Neural cell (in vitro differentiated cells): ENCODE measurements around the gene PLEKHG7. TPM values are rescaled to one million over a fixed set of nuclear protein-coding genes. Genes with fewer than 3 reads are reported as not detected.
"Not testable (repeated sequence)": the region's sequence is repeated elsewhere in the genome, so short reads cannot be mapped to it uniquely, and the experiment has no call there.

ENCODE experiments used
- H2AFZ ChIP-seq: fragments of 200-600, 300-800 bp; sonication (generic), shearing (Covaris generic); 2 replicates; pipeline ENCODE4 v1.6.0; 2014; ENCODE audit warnings: low read depth, mild to moderate bottlenecking, antibody characterized with exemption, low read length, moderate library complexity
- H3F3A ChIP-seq: fragments of 200-600 bp; shearing (Covaris generic); 2 replicates; pipeline ENCODE4 v1.6.1; 2016; ENCODE audit warnings: mild to moderate bottlenecking, moderate library complexity, mixed read lengths, antibody characterized with exemption, low read length; ENCODE audit not compliant: insufficient read depth, poor library complexity, severe bottlenecking
- H3K27ac ChIP-seq: fragments of 200-600, 300-800 bp; sonication (generic), shearing (Covaris generic); 2 replicates; pipeline ENCODE4 v1.5.1; 2014; ENCODE audit warnings: mild to moderate bottlenecking, low read length, moderate library complexity
- H3K27me3 ChIP-seq: fragments of 300-800, 200-600 bp; sonication (generic), shearing (Covaris generic); 2 replicates; pipeline ENCODE4 v1.6.0; 2014; ENCODE audit warnings: mild to moderate bottlenecking, low read depth, low read length, moderate library complexity; ENCODE audit not compliant: insufficient read depth
- H3K36me3 ChIP-seq: fragments of 300-800, 200-600 bp; sonication (generic), shearing (Covaris generic); 2 replicates; pipeline ENCODE4 v1.5.1; 2014; ENCODE audit warnings: mild to moderate bottlenecking, antibody characterized with exemption, low read length, moderate library complexity; ENCODE audit not compliant: insufficient read depth
- H3K4me2 ChIP-seq: fragments of 300-800, 200-600 bp; sonication (generic), shearing (Covaris generic); 2 replicates; pipeline ENCODE4 v1.6.0; 2014; ENCODE audit warnings: mild to moderate bottlenecking, low read length
- H3K4me3 ChIP-seq: fragments of 300-800, 200-600 bp; sonication (generic), shearing (Covaris generic); 2 replicates; pipeline ENCODE4 v1.5.1; 2014; ENCODE audit warnings: mild to moderate bottlenecking, low read length, moderate library complexity
- H3K79me2 ChIP-seq: fragments of 200-600 bp; shearing (Covaris generic); replicated peaks from 2 replicates; pipeline ENCODE4 v1.6.0; 2014; ENCODE audit warnings: mild to moderate bottlenecking, low read length, moderate library complexity; ENCODE audit not compliant: insufficient read depth
- H3K9ac ChIP-seq: fragments of 300-800, 200-600 bp; sonication (generic), shearing (Covaris generic); 2 replicates; pipeline ENCODE4 v1.6.1; 2016; ENCODE audit warnings: mild to moderate bottlenecking, low read length, mixed read lengths
- H3K9me2 ChIP-seq: fragments of 200-600 bp; shearing (Covaris generic); 2 replicates; pipeline ENCODE4 v1.6.1; 2016; ENCODE audit warnings: mild to moderate bottlenecking, low read length, mixed read lengths; ENCODE audit not compliant: insufficient read depth
- H3K9me3 ChIP-seq: fragments of 200-600, 300-800 bp; sonication (generic), shearing (Covaris generic); 2 replicates; pipeline ENCODE4 v1.6.1; 2016; ENCODE audit warnings: mild to moderate bottlenecking, mixed run types, low read length, moderate library complexity, mixed read lengths
- H4K20me1 ChIP-seq: fragments of 200-600 bp; shearing (Covaris generic); 2 replicates; pipeline ENCODE4 v1.6.1; 2016; ENCODE audit warnings: mild to moderate bottlenecking, mixed run types; ENCODE audit not compliant: insufficient read depth
- CTCF ChIP-seq: fragments of 450-650 bp; IDR thresholded peaks from 2 replicates; pipeline ENCODE4 v1.5.1; 2014; ENCODE audit warnings: antibody characterized with exemption, mild to moderate bottlenecking, moderate library complexity; ENCODE audit not compliant: poor library complexity, severe bottlenecking
- EP300 ChIP-seq: fragments of 450-650 bp; conservative IDR thresholded peaks from 2 replicates; pipeline ENCODE4 v1.6.1; 2014; ENCODE audit warnings: antibody characterized with exemption, mild to moderate bottlenecking, moderate library complexity; ENCODE audit not compliant: poor library complexity, severe bottlenecking
- EZH2 ChIP-seq: fragments of 200-600, 300-800 bp; shearing (Covaris generic), sonication (generic); IDR thresholded peaks from 2 replicates; pipeline ENCODE4 v1.6.1; 2014; ENCODE audit warnings: antibody characterized with exemption, low read length, borderline replicate concordance, mild to moderate bottlenecking; ENCODE audit not compliant: insufficient read depth, poor library complexity, severe bottlenecking
- MXI1 ChIP-seq: fragments of 450-650 bp; conservative IDR thresholded peaks from 2 replicates; pipeline ENCODE4 v1.6.1; 2014; ENCODE audit warnings: antibody characterized with exemption, mild to moderate bottlenecking; ENCODE audit not compliant: poor library complexity, severe bottlenecking
- POLR2AphosphoS5 ChIP-seq: IDR thresholded peaks from 2 replicates; pipeline ENCODE4 v1.6.1; 2012
- RAD21 ChIP-seq: fragments of 450-650 bp; conservative IDR thresholded peaks from 2 replicates; pipeline ENCODE4 v1.6.1; 2014; ENCODE audit warnings: antibody characterized with exemption, mild to moderate bottlenecking, moderate library complexity
- REST ChIP-seq: IDR thresholded peaks from 2 replicates; pipeline ENCODE4 v1.6.1; 2012; ENCODE audit warnings: borderline replicate concordance
- SMC3 ChIP-seq: fragments of 450-650 bp; conservative IDR thresholded peaks from 2 replicates; pipeline ENCODE4 v1.6.1; 2014; ENCODE audit warnings: antibody characterized with exemption, mild to moderate bottlenecking, moderate library complexity; ENCODE audit not compliant: poor library complexity
- TAF1 ChIP-seq: IDR thresholded peaks from 2 replicates; pipeline ENCODE4 v1.6.1; 2012; ENCODE audit warnings: low read depth
- polyA plus RNA-seq: library from polyadenylated mRNA; depleted of rRNA; stranded (reverse); fragments of >200 nt; gene quantifications from 2 replicates; pipeline ENCODE4 v1.2.3, GENCODE V29; 2014

The PLEKHG7 gene
- polyA plus RNA-seq, 1 donor from 2014 or later, result not detected

GRCh38 chr12:92665496-92665895, 37.3 kb upstream of the PLEKHG7 start:
- Histone ChIP-seq H3K4me2 (no peak overlapping the region), H2AFZ (no peak overlapping the region), H3K9me2 (no peaks in the 10 kb centered on the region), H3F3A (no peaks in the 10 kb centered on the region), H3K9me3 (no peaks in the 10 kb centered on the region), H3K4me3 (no peak overlapping the region), H3K27me3 (no peaks in the 10 kb centered on the region), H4K20me1 (no peaks in the 10 kb centered on the region), H3K9ac (no peak overlapping the region), H3K36me3 (no peaks in the 10 kb centered on the region), H3K27ac (no peak overlapping the region), H3K79me2 (no peaks in the 10 kb centered on the region)
- TF ChIP-seq CTCF, result no peak
- TF ChIP-seq REST, result no peak
- TF ChIP-seq EZH2, result no peak
- no peak for TF ChIP-seq MXI1
- TF ChIP-seq EP300, result no peak
- no peak for TF ChIP-seq RAD21
- no peak for TF ChIP-seq TAF1

- H3K79me2 ChIP-seq, result no peaks in the 10 kb centered on the region
- H3K27ac ChIP-seq, result no peak overlapping the region
- H3K9me3 ChIP-seq, result no peaks in the 10 kb centered on the region
- no peaks in the 10 kb centered on the region for H3K27me3 ChIP-seq
- no peaks in the 10 kb centered on the region for H3K9me2 ChIP-seq
- no peaks in the 10 kb centered on the region for H4K20me1 ChIP-seq
- no peak overlapping the region for H2AFZ ChIP-seq
- H3F3A ChIP-seq, result no peaks in the 10 kb centered on the region
- H3K4me2 ChIP-seq, result no peak overlapping the region
- TF ChIP-seq REST, result no peak
- TF ChIP-seq EP300, result no peak
- TF ChIP-seq CTCF, result no peak
- TF ChIP-seq POLR2AphosphoS5, result no peak
- no peak for TF ChIP-seq MXI1
- TF ChIP-seq SMC3, result no peak
- no peak for TF ChIP-seq RAD21
- no peaks in the 10 kb centered on the region for H3K36me3 ChIP-seq
- H3K9ac ChIP-seq, result no peak overlapping the region
- no peak overlapping the region for H3K4me3 ChIP-seq
Measured at GRCh38 chr12:92668739-92669138, 34.0 kb upstream of the PLEKHG7 start.

- not testable (repeated sequence) for H3K36me3 ChIP-seq, H4K20me1 ChIP-seq
Measured at GRCh38 chr12:92671524-92671923, 31.3 kb upstream of the PLEKHG7 start.

More at GRCh38 chr12:92671524-92671923, 31.3 kb upstream of the PLEKHG7 start:
- H3K79me2 ChIP-seq, H2AFZ ChIP-seq, H3K4me2 ChIP-seq, H3K27ac ChIP-seq, H3F3A ChIP-seq, H3K9me2 ChIP-seq, H3K27me3 ChIP-seq, H3K9ac ChIP-seq, H3K9me3 ChIP-seq, H3K4me3 ChIP-seq: not testable (repeated sequence)
